GM12801 (cell line): ENCODE results near the gene TSHZ1.

Experiments
- CTCF ChIP-seq: IDR thresholded peaks from one replicate; pipeline ENCODE4 v1.5.1; 2011; ENCODE audit warnings: control low read depth; ENCODE audit not compliant: insufficient read length; ENCODE audit errors: extremely low read depth

Gene TSHZ1

DNA sequence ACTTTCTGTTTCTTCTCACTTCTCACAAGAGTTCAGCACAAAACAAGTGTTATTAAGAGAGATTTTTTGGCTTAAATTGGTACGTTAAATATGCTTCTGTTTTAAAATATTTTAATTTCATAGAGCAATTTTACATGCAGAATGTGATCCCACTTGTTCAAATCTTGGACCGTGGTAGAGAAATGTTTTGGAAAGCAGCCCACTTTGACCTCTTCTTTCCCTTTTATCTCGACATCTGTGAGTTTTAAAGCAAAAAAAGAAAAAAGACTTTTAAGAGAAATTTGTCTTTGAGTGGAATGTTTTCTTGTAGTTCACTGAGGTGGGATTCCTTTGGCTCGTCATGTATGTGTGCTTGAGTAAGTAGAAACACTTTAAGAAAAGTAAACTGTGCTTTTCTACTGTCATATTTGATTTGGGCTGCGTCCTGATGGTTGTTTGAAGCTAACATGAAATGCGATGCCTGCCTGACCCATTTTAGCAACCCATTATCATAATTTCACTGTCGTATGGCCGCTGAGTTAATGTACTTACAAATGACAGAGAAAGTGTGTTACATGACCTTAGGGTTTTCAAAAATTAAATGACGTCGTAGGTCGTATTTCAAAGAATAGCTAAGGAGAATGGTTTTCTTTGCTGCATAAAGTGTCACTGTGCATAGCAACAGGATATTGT lies 54.5 kb downstream of the TSHZ1 start:
- no peak for TF ChIP-seq CTCF

- TF ChIP-seq CTCF, result no peak
Observed at GRCh38 chr18:75265872-75266271, 55.3 kb downstream of the TSHZ1 start.

DNA sequence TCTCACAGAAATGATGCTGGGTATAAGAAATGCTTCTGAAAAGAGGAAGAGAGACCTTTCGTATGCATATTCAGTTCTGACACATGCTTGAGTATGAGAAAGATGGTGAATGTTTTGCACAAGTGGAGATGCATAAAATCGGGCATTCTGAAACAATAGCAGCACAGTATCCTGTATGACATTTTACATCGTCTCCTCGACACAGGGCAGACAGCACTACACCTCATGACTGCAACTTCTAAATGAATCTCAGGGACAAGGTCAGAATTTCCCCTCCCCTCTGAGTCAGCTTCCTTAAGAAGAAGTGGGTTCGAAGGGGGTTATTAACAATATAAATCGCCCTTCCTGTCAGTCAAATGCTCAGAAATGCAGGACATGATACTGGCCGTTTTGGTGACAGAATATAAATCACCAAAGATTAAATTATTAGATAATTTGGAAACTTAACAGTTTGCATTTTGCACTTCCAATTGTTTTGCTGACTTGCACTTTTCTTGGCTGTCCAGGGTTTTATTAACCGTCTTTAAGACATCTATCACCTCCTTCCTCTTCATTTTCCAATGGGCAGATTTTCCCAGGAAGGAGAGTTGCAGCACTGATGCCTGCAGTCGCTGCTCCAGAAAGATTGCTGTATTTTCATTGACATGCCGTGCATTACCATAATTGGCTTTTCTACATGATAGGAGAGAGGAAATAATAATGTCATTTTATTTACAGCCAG lies 57.2 kb downstream of the TSHZ1 start:
- TF ChIP-seq CTCF, result no peak

- TF ChIP-seq CTCF, result no peak
Observed at GRCh38 chr18:75268364-75268646, 57.7 kb downstream of the TSHZ1 start.

- no peak for TF ChIP-seq CTCF
Observed at GRCh38 chr18:75269124-75269680, 58.6 kb downstream of the TSHZ1 start.

- no peak for TF ChIP-seq CTCF
Observed at GRCh38 chr18:75269696-75270095, 59.1 kb downstream of the TSHZ1 start.

- no peak for TF ChIP-seq CTCF
Observed at GRCh38 chr18:75271952-75272351, 61.4 kb downstream of the TSHZ1 start.
